G401 (cell line): ENCODE results near the gene BRAT1. TPM values are rescaled to one million over a fixed set of nuclear protein-coding genes. Genes with fewer than 3 reads are reported as not detected.
A peak's percentile ranks its signal among the peaks of the same experiment; 100 is the strongest.
"Not testable (repeated sequence)": the region's sequence is repeated elsewhere in the genome, so short reads cannot be mapped to it uniquely, and the experiment has no call there.

Experiments used
- DNase-seq: peaks from one replicate; pipeline ENCODE4 v3.0.0-alpha.2; 2015; ENCODE audit warnings: low spot score
- in situ Hi-C: cut with HindIII; loops from 2 replicates; pipeline ENCODE4 v1.10.0; 2016; ENCODE audit warnings: low sequenced_read_pairs, mixed read lengths
- total RNA-seq: library from RNA; depleted of rRNA; stranded (reverse); fragments of >200 nt; shearing (Covaris generic); gene quantifications from 2 replicates; pipeline ENCODE4 v1.2.3, GENCODE V29; 2014

Gene BRAT1
- total RNA-seq, 1 experiment from 2014 or later: 87.3 TPM

- DNase-seq: no peak
- in situ Hi-C loops: no loop called here
Observed at GRCh38 chr7:2566890-2567678, 11.8 kb upstream of the BRAT1 start.

- in situ Hi-C loops: no loop called here
- no peak for DNase-seq
Observed at GRCh38 chr7:2566348-2566889, 11.1 kb upstream of the BRAT1 start.

GRCh38 chr7:2564970-2565540, 9.7 kb upstream of the BRAT1 start:
- in situ Hi-C loops: no loop called here
- DNase-seq: no peak

- DNase-seq, in situ Hi-C loops: not testable (repeated sequence)
Observed at GRCh38 chr7:2563955-2564354, 8.6 kb upstream of the BRAT1 start.

GRCh38 chr7:2559283-2559950, 4.1 kb upstream of the BRAT1 start:
- in situ Hi-C loops: no loop called here
- peak; percentile 13 for DNase-seq

GRCh38 chr7:2558629-2559282, 3.4 kb upstream of the BRAT1 start, which contains the start of gene IQCE:
TSS of gene IQCE (plus strand) at chr7:2558979. CDS start at chr7:2559182, 203 bp downstream.
- in situ Hi-C loops: no loop called here

GRCh38 chr7:2554661-2555111, 638 bp downstream of the BRAT1 start:
- in situ Hi-C loops: no loop called here
- no peak for DNase-seq

More at GRCh38 chr7:2558629-2559282, 3.4 kb upstream of the BRAT1 start, which contains the start of gene IQCE:
- peak; percentile 85 for DNase-seq

- peak; percentile 34 for DNase-seq
- in situ Hi-C loops: no loop called here
Observed at GRCh38 chr7:2553831-2554581, 1.3 kb downstream of the BRAT1 start.

GRCh38 chr7:2553108-2553507, 2.2 kb downstream of the BRAT1 start:
- DNase-seq: no peak
- in situ Hi-C loops: no loop called here

- no peak for DNase-seq
- in situ Hi-C loops: no loop called here
Observed at GRCh38 chr7:2551418-2551817, 3.9 kb downstream of the BRAT1 start.

GRCh38 chr7:2546776-2547586, 8.3 kb downstream of the BRAT1 start:
- no peak for DNase-seq
- in situ Hi-C loops: no loop called here

GRCh38 chr7:2545746-2546425, 9.4 kb downstream of the BRAT1 start:
- in situ Hi-C loops: no loop called here
- DNase-seq: no peak

GRCh38 chr7:2544541-2545188, 10.7 kb downstream of the BRAT1 start:
- in situ Hi-C loops: no loop called here
- no peak for DNase-seq

- DNase-seq: no peak
- in situ Hi-C loops: no loop called here
Observed at GRCh38 chr7:2542916-2543871, 12.1 kb downstream of the BRAT1 start.

- in situ Hi-C loops: no loop called here
- DNase-seq: no peak
Observed at GRCh38 chr7:2542011-2542915, 13.1 kb downstream of the BRAT1 start.
